LNCaP clone FGC (cell line): ENCODE results near the gene HOXB3.

ENCODE experiments used
- DNase-seq: peaks from one replicate; pipeline ENCODE4 v3.0.0-alpha.2; 2011; ENCODE audit warnings: low read depth
- H3K4me3 ChIP-seq: 2 replicates; pipeline ENCODE4 v1.5.1; 2011; ENCODE audit warnings: mild to moderate bottlenecking, low read depth, low read length, control low read depth
- CTCF ChIP-seq: IDR thresholded peaks from 2 replicates; pipeline ENCODE4 v1.5.1; 2012; ENCODE audit warnings: mild to moderate bottlenecking; ENCODE audit not compliant: control insufficient read depth, insufficient read depth; ENCODE audit errors: extremely low read depth

Gene HOXB3

DNA sequence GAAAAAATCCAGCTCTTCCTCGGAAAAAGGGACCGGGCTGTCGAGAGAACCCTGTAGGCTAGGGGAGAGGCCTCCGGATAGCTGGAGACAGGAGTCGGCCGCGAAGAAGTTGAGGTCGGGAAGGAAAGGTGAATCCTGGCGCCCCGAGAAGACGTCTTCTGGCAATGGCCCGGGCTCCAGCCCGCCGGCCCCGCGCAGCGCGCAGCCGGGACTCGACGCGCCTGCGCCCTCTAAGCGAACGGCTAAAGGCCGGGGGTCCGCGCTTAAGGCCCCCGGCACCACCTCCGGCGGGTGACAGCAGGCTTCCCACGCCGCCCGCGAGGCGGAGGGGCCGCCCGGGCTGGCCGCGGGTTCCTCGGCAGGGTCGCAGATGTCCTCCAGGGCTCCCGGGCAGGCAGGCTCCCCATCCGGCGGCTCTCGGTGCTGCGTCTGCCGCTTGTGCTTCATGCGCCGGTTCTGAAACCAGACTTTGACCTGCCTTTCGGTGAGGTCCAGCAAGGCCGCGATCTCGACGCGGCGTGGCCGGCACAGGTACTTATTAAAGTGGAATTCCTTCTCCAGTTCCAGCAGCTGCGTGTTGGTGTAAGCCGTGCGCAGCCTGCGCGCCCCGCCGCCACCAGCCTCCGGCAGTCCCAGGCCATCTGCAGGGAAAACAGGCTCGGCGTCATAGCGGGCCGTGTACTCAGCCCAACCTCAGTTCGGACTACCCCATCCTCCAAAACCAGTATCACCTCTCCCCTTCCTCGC lies 46.8 kb downstream of the HOXB3 start:
- DNase-seq = no peak
- H3K4me3 ChIP-seq = no peak overlapping the region
- TF ChIP-seq CTCF = no peak

GRCh38 chr17:48542698-48543106 lies 47.3 kb downstream of the HOXB3 start:
- TF ChIP-seq CTCF = no peak
- no peak overlapping the region for H3K4me3 ChIP-seq
- DNase-seq = no peak

GRCh38 chr17:48542114-48542656 lies 47.9 kb downstream of the HOXB3 start:
- H3K4me3 ChIP-seq = no peak overlapping the region
- no peak for TF ChIP-seq CTCF
- no peak for DNase-seq

DNA sequence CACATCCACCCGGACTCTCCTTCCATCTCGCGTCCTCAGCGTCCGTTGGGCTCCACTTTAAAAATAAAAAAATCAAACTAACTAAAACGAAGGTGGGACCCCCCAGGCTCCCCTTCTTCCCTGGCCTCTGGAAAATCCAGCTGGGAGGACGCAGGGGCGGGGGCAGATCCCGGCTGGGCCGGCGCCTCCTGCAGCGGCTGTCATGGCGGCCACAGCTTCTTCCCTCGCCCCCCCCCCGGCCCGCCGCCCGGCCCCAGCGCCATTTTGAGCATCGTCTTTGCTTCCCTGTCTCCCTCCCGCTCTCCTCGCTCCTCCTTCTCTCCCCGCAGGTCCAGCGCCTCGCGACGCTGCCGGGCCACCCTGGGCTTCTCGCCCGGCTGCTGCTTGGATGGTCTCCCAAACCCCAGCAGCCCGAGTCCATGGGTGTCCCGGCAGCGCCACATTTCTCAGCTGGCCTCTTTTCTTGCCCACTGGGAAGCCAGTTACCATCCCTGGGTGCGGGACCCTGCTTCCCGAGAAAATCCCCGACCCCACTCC lies 48.4 kb downstream of the HOXB3 start:
- DNase-seq = no peak
- no peak overlapping the region for H3K4me3 ChIP-seq
- TF ChIP-seq CTCF = no peak

- TF ChIP-seq CTCF = no peak
- DNase-seq = no peak
- H3K4me3 ChIP-seq = no peak overlapping the region
Observed at GRCh38 chr17:48541036-48541576, 48.9 kb downstream of the HOXB3 start.

DNA sequence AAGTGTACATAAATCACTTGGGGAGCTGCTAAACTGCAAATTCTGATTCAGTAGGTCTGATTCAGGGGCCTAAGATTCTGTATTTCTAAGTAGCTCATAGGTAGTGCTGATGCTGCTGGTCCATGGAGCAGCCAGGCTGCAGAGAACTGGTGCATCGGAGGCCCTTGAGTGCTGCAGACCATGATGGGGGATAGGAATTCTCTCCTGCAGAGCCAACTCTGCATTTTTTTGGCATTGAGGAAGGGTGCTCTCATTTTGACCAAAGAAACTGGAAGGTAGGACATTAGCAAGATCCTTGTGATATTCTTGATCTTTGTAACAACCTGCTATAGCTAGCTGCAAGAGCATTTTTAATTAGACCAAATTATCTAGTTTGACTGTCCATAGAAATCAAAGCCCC lies 49.8 kb downstream of the HOXB3 start:
- no peak overlapping the region for H3K4me3 ChIP-seq
- TF ChIP-seq CTCF = no peak
- no peak for DNase-seq
